Ovary (tissue), 3 donors: ENCODE results near the gene IPCEF1.

Source experiments
- POLR2A ChIP-seq: fragments of 450-650 bp; IDR thresholded peaks from one replicate; pipeline ENCODE4 v1.6.1; 2017; ENCODE audit warnings: antibody characterized with exemption, mild to moderate bottlenecking, moderate library complexity
- TF ChIP-seq, protein P1 (sequence below), 3 donors: fragments of 450-650 bp in 2 of 3; fragments of 200-600 bp in 1 of 3; IDR thresholded peaks; one replicate each; pipeline versions ENCODE4 v1.5.1 to v1.8.0; 2016 to 2022; ENCODE audit warnings: antibody characterized with exemption in 3 of 3, mild to moderate bottlenecking in 1 of 3
- donor health status: DM: no; HTN: no; CAD: no.

DNA sequence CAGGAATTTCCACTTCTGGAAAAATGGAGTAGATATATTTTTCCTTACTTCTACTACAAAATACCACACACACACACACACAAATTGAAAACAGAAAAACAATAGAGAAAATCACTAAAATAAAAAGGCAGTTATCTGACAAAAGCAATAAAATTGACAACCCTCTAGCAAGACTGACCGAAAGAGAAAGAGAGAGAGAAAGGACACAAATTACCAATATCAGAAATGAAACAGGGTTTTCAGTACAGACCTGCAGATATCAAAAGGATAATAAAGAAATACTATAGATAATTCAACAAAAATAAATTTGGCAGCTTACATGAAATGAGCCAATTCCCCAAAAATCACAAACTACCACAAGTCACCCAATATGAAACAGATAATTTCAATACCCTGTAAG lies 212.8 kb downstream of the IPCEF1 start:
- TF ChIP-seq, protein P1, sequence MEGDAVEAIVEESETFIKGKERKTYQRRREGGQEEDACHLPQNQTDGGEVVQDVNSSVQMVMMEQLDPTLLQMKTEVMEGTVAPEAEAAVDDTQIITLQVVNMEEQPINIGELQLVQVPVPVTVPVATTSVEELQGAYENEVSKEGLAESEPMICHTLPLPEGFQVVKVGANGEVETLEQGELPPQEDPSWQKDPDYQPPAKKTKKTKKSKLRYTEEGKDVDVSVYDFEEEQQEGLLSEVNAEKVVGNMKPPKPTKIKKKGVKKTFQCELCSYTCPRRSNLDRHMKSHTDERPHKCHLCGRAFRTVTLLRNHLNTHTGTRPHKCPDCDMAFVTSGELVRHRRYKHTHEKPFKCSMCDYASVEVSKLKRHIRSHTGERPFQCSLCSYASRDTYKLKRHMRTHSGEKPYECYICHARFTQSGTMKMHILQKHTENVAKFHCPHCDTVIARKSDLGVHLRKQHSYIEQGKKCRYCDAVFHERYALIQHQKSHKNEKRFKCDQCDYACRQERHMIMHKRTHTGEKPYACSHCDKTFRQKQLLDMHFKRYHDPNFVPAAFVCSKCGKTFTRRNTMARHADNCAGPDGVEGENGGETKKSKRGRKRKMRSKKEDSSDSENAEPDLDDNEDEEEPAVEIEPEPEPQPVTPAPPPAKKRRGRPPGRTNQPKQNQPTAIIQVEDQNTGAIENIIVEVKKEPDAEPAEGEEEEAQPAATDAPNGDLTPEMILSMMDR (IDR thresholded peaks at IDR 0.05), result no peak
- TF ChIP-seq POLR2A, result no peak
